Liver (tissue), 9 donors: ENCODE data around the gene SPATA13. TPM values are rescaled to one million over a fixed set of nuclear protein-coding genes. Genes with fewer than 3 reads are reported as not detected.
A peak's percentile ranks its signal among the peaks of the same experiment; 100 is the strongest.

Experiments
- DNase-seq: peaks from one replicate; pipeline ENCODE4 v3.0.0-alpha.2; 2017; ENCODE audit warnings: low spot score
- H3K27ac ChIP-seq, 2 donors: one replicate each; pipeline ENCODE4 v1.7.0; 2013; ENCODE audit warnings: inconsistent platforms in 2 of 2, low read length in 2 of 2, control low read depth in 1 of 2, low read depth in 1 of 2, mild to moderate bottlenecking in 1 of 2
- H3K27me3 ChIP-seq, 4 donors: one replicate each; pipeline versions ENCODE4 v1.6.1 to v1.7.0; 2013; ENCODE audit warnings: low read length in 3 of 4, inconsistent platforms in 1 of 4, mild to moderate bottlenecking in 1 of 4, moderate library complexity in 1 of 4; ENCODE audit not compliant: control insufficient read depth in 4 of 4, insufficient read depth in 4 of 4
- H3K36me3 ChIP-seq, 4 donors: one replicate each; pipeline versions ENCODE4 v1.6.1 to v1.7.0; 2013; ENCODE audit warnings: low read length in 3 of 4, mild to moderate bottlenecking in 3 of 4, low read depth in 1 of 4, moderate library complexity in 1 of 4; ENCODE audit not compliant: control insufficient read depth in 4 of 4, insufficient read depth in 3 of 4
- H3K4me1 ChIP-seq, 4 donors: one replicate each; pipeline versions ENCODE4 v1.6.1 to v1.7.0; 2013; ENCODE audit warnings: low read length in 3 of 4, mild to moderate bottlenecking in 3 of 4, moderate library complexity in 1 of 4; ENCODE audit not compliant: control insufficient read depth in 4 of 4, insufficient read depth in 4 of 4
- H3K4me3 ChIP-seq, 3 donors: one replicate each; pipeline versions ENCODE4 v1.6.1 to v1.7.0; 2013; ENCODE audit warnings: low read length in 3 of 3, control low read depth in 1 of 3, low read depth in 1 of 3, mild to moderate bottlenecking in 1 of 3
- H3K9ac ChIP-seq, 2 donors: one replicate each; pipeline ENCODE4 v1.7.0; 2013; ENCODE audit warnings: low read length in 2 of 2, mild to moderate bottlenecking in 2 of 2, moderate library complexity in 2 of 2, control low read depth in 1 of 2, low read depth in 1 of 2
- H3K9me3 ChIP-seq, 4 donors: one replicate each; pipeline versions ENCODE4 v1.6.1 to v1.7.0; 2013; ENCODE audit warnings: low read length in 3 of 4; ENCODE audit not compliant: control insufficient read depth in 4 of 4
- EGR1 ChIP-seq, 2 donors: IDR thresholded peaks; 2 replicates each; pipeline ENCODE4 v1.6.1; 2016 to 2018; ENCODE audit warnings: antibody characterized with exemption in 2 of 2, low read depth in 2 of 2
- FOXA1 ChIP-seq: IDR thresholded peaks from 2 replicates; pipeline ENCODE4 v1.6.1; 2016; ENCODE audit warnings: antibody characterized with exemption
- FOXA2 ChIP-seq: IDR thresholded peaks from 2 replicates; pipeline ENCODE4 v1.6.1; 2016; ENCODE audit warnings: antibody characterized with exemption
- HNF4A ChIP-seq, 2 donors: conservative IDR thresholded peaks; 2 replicates each; pipeline ENCODE4 v1.6.1; 2016; ENCODE audit warnings: antibody characterized with exemption in 2 of 2, mild to moderate bottlenecking in 2 of 2
- HNF4G ChIP-seq: IDR thresholded peaks from 2 replicates; pipeline ENCODE4 v1.6.1; 2016; ENCODE audit warnings: antibody characterized with exemption
- RAD21 ChIP-seq, 2 donors: IDR thresholded peaks; 2 replicates each; pipeline ENCODE4 v1.6.1; 2016; ENCODE audit warnings: antibody characterized with exemption in 2 of 2, mild to moderate bottlenecking in 2 of 2
- REST ChIP-seq: IDR thresholded peaks from 2 replicates; pipeline ENCODE4 v1.6.1; 2016; ENCODE audit warnings: antibody characterized with exemption, mild to moderate bottlenecking
- RXRA ChIP-seq, 2 donors: IDR thresholded peaks; 2 replicates each; pipeline ENCODE4 v1.6.1; 2017 to 2018; ENCODE audit warnings: antibody characterized with exemption in 2 of 2, mild to moderate bottlenecking in 1 of 2
- TAF1 ChIP-seq: conservative IDR thresholded peaks from 2 replicates; pipeline ENCODE4 v1.6.1; 2016; ENCODE audit warnings: antibody characterized with exemption, mild to moderate bottlenecking
- WGBS: extraction: QIAGEN DNeasy Blood & Tissue Kit; methylation state at CpG from one replicate; pipeline ENCODE4 v1.1.7; 2013; 5-methylcytosine and 5-hydroxymethylcytosine counted together
- polyA plus RNA-seq, 2 donors: library from polyadenylated mRNA; stranded (reverse) in 1 of 2; unstranded in 1 of 2; fragments of 200-250 nt in 1 of 2; fragments of >200 nt in 1 of 2; fragmentation: Nextera tagmentation in 1 of 2; extraction: Ambion mirVana in 1 of 2; gene quantifications; one replicate each; pipeline versions ENCODE4 v1.2.1 to v1.2.3, GENCODE V29; 2013 to 2015
- total RNA-seq, 2 donors: library from RNA; depleted of rRNA; stranded (reverse); fragments of >200 nt; gene quantifications; one replicate each; pipeline ENCODE4 v1.2.3, GENCODE V29; 2014
- donor health status: healthy.
- donor health status: healthy.
- donor health status: healthy.
- donor health status: healthy.
- donor health status: healthy.

SPATA13 gene
- total and polyA plus RNA-seq, 4 donors: 10.0 to 57.6 (median 20.4) TPM

- TF ChIP-seq RAD21 (IDR thresholded peaks at IDR 0.05): no peak
- no peak for TF ChIP-seq HNF4A (conservative IDR thresholded peaks at IDR 0.05)
- no peak for TF ChIP-seq TAF1
- no peak for TF ChIP-seq FOXA1
Measured at GRCh38 chr13:24252136-24252535, 91.6 kb downstream of the SPATA13 start (continued).

- TF ChIP-seq RXRA (IDR thresholded peaks at IDR 0.05) (no peak), REST (no peak)
- H3K4me1 ChIP-seq: no peaks in the 10 kb centered on the region
- peaks cover 4 to 43% (median 36%) of the 10 kb centered on the region in 4 donors for H3K36me3 ChIP-seq
- no peak overlapping the region for H3K4me3 ChIP-seq
- 84% methylated on average over 9 of the region's 9 CpGs for WGBS
- no peak overlapping the region for H3K27ac ChIP-seq
- no peaks in the 10 kb centered on the region for H3K27me3 ChIP-seq
- H3K9ac ChIP-seq: no peak overlapping the region
- no peaks in the 10 kb centered on the region for H3K9me3 ChIP-seq
- no peak for DNase-seq
Measured at GRCh38 chr13:24253520-24254145, 93.1 kb downstream of the SPATA13 start.

- peaks cover 4 to 45% (median 37%) of the 10 kb centered on the region in 4 donors for H3K36me3 ChIP-seq
- H3K9me3 ChIP-seq: no peaks in the 10 kb centered on the region
- H3K4me1 ChIP-seq: no peaks in the 10 kb centered on the region
- H3K27me3 ChIP-seq: no peaks in the 10 kb centered on the region
- no peak overlapping the region for H3K4me3 ChIP-seq
- DNase-seq: no peak
- WGBS: 81% methylated on average over 10 of the region's 10 CpGs
- H3K27ac ChIP-seq: peak overlapping the region; percentile 13 to 19
- no peak for TF ChIP-seq FOXA2
- TF ChIP-seq EGR1 (IDR thresholded peaks at IDR 0.05; ENCODE audit: low read depth in 2 of 2): no peak
- no peak for TF ChIP-seq HNF4G
- TF ChIP-seq REST: no peak
- H3K9ac ChIP-seq: no peak overlapping the region
Measured at GRCh38 chr13:24254146-24254841, 93.8 kb downstream of the SPATA13 start.
